Activated effector memory CD4-positive, alpha-beta T cell treated with anti-CD3 and anti-CD28 coated beads, Interleukin-2, amount 50 U/mL, for 16 hours (primary cell): ENCODE measurements around the gene NUDCD3.

Source experiments
- DNase-seq: peaks from one replicate; pipeline ENCODE4 v3.0.0-alpha.2; 2020

NUDCD3 gene

DNA sequence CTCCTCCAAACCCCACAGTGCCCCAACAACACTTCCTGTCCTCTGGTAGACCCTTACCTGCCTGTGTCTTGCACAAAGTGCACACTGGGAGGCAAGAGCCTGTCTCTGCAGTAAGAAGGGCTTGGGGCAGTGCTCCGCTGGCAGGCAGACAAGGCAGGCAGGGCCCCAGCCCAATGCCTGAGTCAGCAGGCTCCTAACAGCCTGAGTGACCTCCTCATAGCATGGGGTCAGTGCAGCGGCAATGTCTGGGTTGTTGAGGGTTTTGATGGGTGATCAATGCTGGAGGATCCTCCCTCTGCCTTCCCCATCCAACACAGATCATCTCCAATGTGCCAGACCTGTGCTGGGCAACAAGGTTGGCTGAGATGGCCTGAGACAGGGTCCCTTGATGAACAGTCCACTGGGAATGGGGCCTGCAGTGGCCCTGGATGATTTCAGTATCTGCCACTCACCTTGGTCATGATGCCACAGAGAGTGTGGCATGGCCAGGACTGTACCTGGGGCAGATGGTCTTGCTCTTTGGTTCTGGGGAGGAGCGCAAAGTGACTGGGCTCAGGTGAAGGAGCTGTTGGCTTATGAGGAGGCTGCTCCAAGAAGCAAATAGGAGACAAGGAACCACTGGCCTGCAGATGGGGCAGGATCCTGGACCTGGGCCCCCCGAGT, 109.5 kb downstream of the NUDCD3 start:
- no peak for DNase-seq

DNA sequence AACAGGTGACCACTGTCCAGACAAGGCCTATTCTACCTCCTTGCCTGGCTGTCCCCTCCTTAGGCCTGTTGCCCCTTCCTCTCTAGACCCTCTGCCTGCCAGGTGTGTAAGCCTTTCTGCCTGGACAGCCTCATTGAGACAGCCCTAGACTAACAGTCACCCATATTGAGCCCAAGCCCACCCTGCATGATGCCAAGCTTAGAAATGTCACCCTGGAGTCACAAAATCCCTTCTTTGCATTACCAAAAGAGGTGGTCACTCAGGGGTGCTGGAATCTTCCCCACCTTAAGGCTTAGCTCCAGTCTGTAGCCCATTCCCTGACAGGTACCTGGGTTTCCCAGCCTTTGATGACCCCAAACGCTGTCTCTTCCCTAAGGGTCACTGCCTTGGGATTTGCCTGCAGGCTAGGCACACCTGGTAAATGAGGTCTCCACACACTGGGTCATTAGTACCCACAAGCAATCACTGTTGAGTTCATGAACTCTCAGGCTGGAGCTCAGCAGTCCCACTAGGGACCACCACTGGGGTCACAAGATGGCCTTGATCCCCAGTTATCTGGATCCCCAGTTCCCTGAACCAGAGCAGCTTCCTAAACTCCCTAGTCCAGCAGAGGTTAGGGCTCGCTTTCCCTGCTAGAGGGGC, 110.1 kb downstream of the NUDCD3 start:
- DNase-seq, result no peak

GRCh38 chr7:44379366-44380188, 110.9 kb downstream of the NUDCD3 start:
- no peak for DNase-seq

DNA sequence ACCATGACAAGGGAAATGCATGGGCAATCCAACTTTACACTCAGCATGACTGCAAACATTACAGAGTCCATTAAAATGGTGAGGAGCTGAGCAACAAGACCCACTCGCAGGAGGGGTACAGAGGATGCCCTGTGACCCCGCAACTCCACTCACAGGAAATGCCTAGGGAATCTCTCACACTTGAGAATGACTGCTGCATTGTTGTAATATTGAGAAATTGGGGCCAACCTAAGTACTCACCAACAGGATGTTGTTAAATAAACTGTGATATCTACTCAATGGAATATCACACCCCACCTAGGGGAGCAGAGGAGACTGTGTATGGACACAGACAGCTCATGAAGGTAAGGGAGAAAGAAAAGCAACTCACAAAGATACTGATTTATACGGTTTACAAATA, 111.7 kb downstream of the NUDCD3 start:
- DNase-seq, result no peak

DNA sequence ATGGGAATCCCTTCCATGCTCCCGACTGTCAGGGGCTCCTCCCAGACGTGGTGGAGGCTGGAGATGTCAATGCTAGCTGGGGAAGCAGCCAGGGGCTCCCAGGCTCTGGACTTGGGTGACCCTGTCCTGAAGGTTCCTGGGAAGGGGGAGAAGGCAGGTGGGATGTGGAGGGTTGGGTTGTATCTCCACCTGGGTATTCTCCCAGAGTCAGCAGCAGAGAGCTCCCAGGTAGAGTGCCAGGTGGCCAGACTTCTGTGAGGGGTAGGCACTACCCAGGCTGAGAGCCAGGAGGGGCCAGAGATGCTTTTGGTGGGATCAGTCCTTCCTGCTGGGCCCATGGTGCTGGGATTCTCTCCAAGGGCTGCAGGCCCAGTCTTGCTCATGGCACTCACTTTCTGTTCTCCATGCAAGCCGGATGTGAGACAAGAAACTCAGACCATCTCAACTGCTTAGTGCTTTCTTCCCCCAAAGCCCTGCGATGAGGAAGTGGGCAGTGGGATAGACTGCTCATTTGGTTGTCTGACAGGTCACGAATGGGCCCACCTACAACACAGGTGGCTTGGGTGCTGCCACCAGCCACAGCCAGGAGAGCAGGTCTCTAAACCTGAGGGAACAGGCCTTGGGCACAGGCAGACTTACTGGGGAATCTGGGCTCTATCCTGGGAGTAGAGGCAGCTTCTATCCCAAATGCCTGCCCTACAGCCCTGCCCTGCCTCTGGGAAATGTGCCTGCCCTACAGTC, 112.6 kb downstream of the NUDCD3 start:
- no peak for DNase-seq

DNA sequence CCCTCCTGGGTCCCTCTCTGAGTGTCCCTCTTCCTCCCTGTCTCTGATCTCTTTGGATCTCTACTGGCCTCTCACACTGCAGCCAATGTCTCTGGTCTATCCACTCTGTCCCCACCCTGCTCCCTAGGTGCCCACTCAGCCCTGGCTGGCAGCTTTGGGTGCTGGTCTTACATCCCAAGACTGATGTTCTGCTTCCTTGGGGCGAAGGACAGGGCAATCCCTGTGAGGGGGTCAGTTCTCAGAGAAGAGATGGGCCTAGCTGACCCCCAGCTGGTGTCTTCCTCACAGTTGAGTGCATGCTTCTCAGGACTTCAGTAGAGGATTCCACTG, 113.4 kb downstream of the NUDCD3 start:
- DNase-seq, result no peak

- no peak for DNase-seq
These were observed 113.9 kb downstream of the NUDCD3 start for GRCh38 chr7:44376429-44377133.

DNA sequence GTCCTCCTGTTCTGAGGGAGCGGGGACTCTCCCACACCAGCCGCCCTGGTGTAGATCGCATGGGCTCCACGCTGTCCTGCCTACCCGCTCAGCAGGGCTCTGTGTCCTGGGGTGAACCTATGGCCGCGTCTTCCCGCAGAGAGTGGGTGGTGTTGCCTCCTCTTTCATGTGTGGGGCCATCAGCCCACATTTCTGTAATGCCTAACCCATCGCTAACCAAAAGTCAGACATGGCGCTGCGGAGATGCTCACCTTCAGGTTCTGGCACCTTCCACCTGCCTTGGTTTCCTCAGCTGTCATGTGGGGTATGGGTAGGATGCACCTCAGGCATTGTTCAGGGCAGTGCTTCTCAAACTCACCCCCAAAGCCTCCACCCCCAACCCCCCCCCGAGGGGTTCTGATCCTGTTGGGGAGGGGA, 114.5 kb downstream of the NUDCD3 start:
- no peak for DNase-seq

DNA sequence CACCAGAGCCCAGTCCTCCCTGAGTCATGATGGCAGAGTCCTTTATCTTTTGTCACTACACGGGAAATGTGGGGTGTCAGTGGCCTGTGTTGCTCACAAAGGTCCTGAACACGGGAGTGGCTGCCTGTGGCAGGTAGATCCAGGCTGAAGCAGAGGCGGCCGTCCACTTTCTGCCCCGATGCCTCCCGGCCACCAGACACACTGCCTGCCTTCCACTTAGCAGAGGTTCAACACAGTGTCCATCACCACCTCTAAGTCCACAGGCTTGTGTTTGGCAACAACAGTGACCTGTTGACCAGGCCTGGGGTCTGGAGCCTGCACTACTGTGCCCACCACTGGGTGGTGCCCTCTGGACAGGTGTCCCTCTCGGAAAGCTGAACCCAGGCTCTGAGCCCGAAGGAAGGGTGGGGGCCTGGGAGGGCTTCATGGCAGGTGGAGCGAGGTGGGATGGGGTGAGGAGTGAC, 115.2 kb downstream of the NUDCD3 start:
- no peak for DNase-seq

DNA sequence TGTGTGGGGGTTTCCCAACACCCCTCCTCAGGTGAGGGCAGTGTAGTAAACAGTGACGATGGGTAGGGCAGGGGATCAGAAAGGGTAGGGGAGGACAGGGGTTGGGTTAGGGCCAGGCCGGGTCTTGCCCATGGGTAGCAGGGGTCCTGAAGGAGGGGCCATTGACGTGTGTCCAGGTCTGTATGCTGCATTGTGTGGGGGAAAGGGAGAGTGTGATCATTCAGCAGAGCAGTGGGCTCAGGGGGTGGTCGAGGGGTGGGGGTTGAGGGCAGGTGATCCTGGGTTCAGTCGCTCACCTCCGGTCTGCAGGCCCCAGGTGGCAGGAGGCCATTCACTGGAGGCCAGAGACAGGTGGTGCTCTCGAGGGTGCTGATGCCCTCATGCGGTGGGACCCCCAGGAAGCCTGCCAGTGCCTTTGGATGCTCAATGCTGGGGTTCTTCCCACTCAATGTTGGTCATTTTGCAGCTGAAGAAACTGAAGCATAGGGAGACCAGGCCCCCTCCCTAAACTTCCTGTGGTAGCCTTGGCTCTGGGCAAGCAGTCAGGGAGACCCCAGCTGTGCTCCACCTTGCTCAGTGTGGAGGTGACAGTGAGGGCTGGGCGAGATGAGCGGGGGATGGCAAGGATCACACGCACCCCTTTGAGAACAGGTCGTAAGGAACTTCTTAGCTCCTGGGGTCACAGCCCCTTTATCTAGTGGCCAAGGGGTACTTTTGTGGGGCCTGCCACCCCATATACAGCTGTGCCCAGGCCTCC, 116.3 kb downstream of the NUDCD3 start:
- no peak for DNase-seq

DNA sequence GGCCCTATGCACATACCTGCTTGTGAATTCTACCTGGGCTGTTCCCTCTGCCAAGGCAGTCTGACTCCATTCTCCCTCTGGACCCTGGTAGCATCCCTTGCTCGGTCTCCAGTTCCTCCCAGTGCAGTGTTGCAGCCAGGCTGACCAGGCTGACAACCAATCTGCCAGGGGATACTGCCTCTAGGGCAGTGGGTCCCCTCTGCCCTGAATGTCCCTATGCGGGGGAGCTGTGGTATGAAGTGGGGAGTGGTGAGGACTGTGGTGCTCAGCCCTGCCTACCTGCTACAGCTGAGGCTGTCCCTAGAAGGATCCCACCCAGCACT, 117.1 kb downstream of the NUDCD3 start:
- no peak for DNase-seq

DNA sequence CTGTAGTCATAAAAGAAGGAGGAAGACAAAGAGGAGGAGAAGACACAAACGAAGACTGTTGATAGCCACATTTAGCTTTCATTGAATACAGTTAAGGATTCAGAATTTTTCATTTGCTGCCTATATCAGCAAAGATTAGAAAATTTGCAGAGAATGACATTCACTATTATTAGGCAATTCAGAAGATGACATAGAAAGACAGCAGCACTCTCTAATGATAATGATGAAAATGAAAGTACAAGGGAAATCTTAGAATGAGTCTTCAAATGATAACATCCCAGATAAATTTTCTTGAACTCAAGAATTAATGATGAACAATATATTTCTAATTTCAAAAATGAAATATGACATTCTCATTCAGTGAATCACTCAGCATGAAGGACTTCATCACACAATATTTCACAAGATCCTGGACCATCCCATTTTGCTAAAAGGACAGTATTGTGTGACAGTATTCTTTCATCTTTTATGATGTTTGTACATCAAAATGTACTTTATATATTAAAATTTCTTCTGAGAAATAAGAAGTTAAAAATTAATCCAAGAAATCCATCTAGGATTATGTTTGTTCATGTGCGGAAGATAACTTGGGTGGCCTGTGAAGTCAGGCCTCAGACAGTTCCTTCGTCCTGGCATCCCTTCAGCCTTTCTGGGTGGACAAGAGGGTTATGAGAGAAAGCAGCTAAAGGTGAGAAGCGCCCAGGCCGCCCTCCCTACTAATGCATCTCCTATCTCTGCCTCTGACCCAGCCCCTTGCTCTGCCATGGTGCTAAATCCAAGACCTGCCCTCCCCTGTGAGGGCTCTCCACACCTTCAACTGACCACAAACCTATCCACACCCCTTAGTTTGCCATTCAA, 117.7 kb downstream of the NUDCD3 start:
- DNase-seq, result no peak

GRCh38 chr7:44368885-44369284, 121.6 kb downstream of the NUDCD3 start:
- no peak for DNase-seq

- DNase-seq, result no peak
These were observed 122.0 kb downstream of the NUDCD3 start for GRCh38 chr7:44368455-44368854.

- no peak for DNase-seq
These were observed 122.9 kb downstream of the NUDCD3 start for GRCh38 chr7:44367475-44368043.

- DNase-seq, result no peak
These were observed 123.5 kb downstream of the NUDCD3 start for GRCh38 chr7:44366986-44367385.

GRCh38 chr7:44353668-44354067, 136.8 kb downstream of the NUDCD3 start:
- DNase-seq, result no peak

DNA sequence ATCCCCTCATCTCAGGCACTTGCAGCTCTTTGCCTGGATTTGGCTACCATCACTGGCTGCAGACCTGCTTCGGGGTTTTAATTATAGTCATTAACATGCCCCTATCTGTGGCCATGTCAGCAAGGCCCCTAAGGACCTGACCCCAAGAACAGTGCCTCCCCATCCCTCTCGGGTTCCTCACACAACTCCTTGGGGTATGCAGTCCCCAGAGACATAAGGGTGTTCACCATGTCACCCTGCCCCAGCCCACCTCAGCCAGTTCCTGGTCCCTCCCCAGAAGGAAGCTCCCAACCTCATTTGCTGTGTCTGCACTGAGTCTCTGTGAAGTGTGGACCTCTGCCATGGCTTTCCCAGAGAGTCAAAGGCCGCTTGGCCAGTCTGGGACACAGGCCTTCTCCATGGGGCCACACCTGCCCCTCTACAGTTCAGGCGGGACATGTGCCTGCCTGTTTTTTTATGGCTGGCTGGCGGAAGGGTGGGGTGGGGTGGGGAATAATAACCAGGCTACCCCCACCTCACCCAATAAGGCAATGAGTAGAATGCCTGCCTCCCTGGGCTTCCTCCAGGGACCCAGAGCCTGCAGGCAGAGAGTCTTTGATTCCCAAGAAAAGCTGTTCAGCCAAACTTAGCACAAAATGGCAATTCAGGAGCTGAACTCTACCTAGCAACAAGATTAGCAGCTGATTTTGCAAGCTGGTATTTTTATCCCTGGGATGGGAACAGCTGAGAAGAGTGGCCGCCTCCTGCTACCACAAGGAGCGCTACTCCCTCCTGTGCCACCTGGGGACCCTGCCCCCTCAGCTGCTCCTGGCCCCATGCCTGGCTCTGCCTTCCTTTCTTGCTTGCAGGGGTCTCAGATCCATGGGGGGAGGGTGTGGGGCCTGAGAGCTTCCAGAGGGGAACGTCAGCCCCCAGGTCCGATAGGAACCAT, 141.3 kb downstream of the NUDCD3 start:
- DNase-seq, result no peak

GRCh38 chr7:44348300-44348699, 142.2 kb downstream of the NUDCD3 start:
- DNase-seq, result no peak
